H9 (cell line): ENCODE data around the gene ARAP1. TPM values are rescaled to one million over a fixed set of nuclear protein-coding genes. Genes with fewer than 3 reads are reported as not detected.

Experiments
- DNase-seq: peaks from one replicate; pipeline ENCODE4 v3.0.0-alpha.2; 2017
- H2AFZ ChIP-seq: one replicate; pipeline ENCODE4 v1.6.1; 2013; ENCODE audit warnings: mild to moderate bottlenecking, low read length, control low read depth, moderate library complexity
- H2AK5ac ChIP-seq: 2 replicates; pipeline ENCODE4 v1.6.1; 2013; ENCODE audit warnings: low read length, control low read depth, mixed read lengths; ENCODE audit not compliant: insufficient read length
- H2BK120ac ChIP-seq: one replicate; pipeline ENCODE4 v1.6.1; 2013; ENCODE audit warnings: low read depth, mild to moderate bottlenecking, low read length, control low read depth, inconsistent platforms; ENCODE audit not compliant: poor library complexity, severe bottlenecking
- H2BK12ac ChIP-seq: 2 replicates; pipeline ENCODE4 v1.6.1; 2013; ENCODE audit warnings: low read length, control low read depth, mixed read lengths, low read depth; ENCODE audit not compliant: insufficient read length
- H2BK15ac ChIP-seq: 2 replicates; pipeline ENCODE4 v1.6.1; 2013; ENCODE audit warnings: low read depth, low read length, control low read depth
- H2BK20ac ChIP-seq: one replicate; pipeline ENCODE4 v1.6.1; 2013; ENCODE audit warnings: low read depth, mild to moderate bottlenecking, low read length, control low read depth, inconsistent platforms; ENCODE audit not compliant: poor library complexity, severe bottlenecking
- H2BK5ac ChIP-seq: 2 replicates; pipeline ENCODE4 v1.6.1; 2013; ENCODE audit warnings: low read length, control low read depth, mixed read lengths; ENCODE audit not compliant: insufficient read length
- H3K14ac ChIP-seq: 2 replicates; pipeline ENCODE4 v1.6.1; 2013; ENCODE audit warnings: low read length, control low read depth; ENCODE audit not compliant: insufficient read depth
- H3K18ac ChIP-seq: 2 replicates; pipeline ENCODE4 v1.6.1; 2013; ENCODE audit warnings: low read depth, mild to moderate bottlenecking, mixed read lengths, low read length, control low read depth; ENCODE audit not compliant: insufficient read length
- H3K23ac ChIP-seq: 2 replicates; pipeline ENCODE4 v1.6.1; 2013; ENCODE audit warnings: low read length, control low read depth, mixed read lengths, low read depth; ENCODE audit not compliant: insufficient read length
- H3K23me2 ChIP-seq: 2 replicates; pipeline ENCODE4 v1.6.1; 2013; ENCODE audit warnings: low read depth, mild to moderate bottlenecking, mixed read lengths, low read length, control low read depth; ENCODE audit not compliant: insufficient read length, poor library complexity, severe bottlenecking
- H3K27ac ChIP-seq: 2 replicates; pipeline ENCODE4 v1.5.1; 2013; ENCODE audit warnings: low read length, control low read depth, mixed read lengths, low read depth; ENCODE audit not compliant: insufficient read length
- H3K27me3 ChIP-seq: 2 replicates; pipeline ENCODE4 v1.6.1; 2013; ENCODE audit warnings: low read length, control low read depth, inconsistent platforms; ENCODE audit not compliant: insufficient read depth
- H3K4ac ChIP-seq: 2 replicates; pipeline ENCODE4 v1.6.1; 2013; ENCODE audit warnings: low read depth, mild to moderate bottlenecking, control low read depth, inconsistent platforms, low read length, moderate library complexity
- H3K4me1 ChIP-seq: 2 replicates; pipeline ENCODE4 v1.6.1; 2013; ENCODE audit warnings: low read length, control low read depth, inconsistent platforms; ENCODE audit not compliant: insufficient read depth
- H3K4me2 ChIP-seq: 2 replicates; pipeline ENCODE4 v1.6.1; 2013; ENCODE audit warnings: low read length, control low read depth, mixed read lengths; ENCODE audit not compliant: insufficient read length, insufficient read depth
- H3K56ac ChIP-seq: 2 replicates; pipeline ENCODE4 v1.6.1; 2013; ENCODE audit warnings: low read depth, mild to moderate bottlenecking, mixed read lengths, low read length, control low read depth; ENCODE audit not compliant: insufficient read length
- H3K79me1 ChIP-seq: 2 replicates; pipeline ENCODE4 v1.6.1; 2013; ENCODE audit warnings: low read depth, mild to moderate bottlenecking, moderate library complexity, low read length, control low read depth, inconsistent platforms; ENCODE audit not compliant: insufficient read depth, poor library complexity, severe bottlenecking
- H3K79me2 ChIP-seq: 2 replicates; pipeline ENCODE4 v1.6.1; 2013; ENCODE audit warnings: low read length, control low read depth, inconsistent platforms; ENCODE audit not compliant: insufficient read depth
- H3K9ac ChIP-seq: 2 replicates; pipeline ENCODE4 v1.6.1; 2013; ENCODE audit warnings: low read length, control low read depth, mixed read lengths; ENCODE audit not compliant: insufficient read length; ENCODE audit errors: extremely low read depth
- H3K9me3 ChIP-seq: one replicate; pipeline ENCODE4 v1.6.1; 2013; ENCODE audit warnings: low read depth, low read length, inconsistent platforms; ENCODE audit not compliant: control insufficient read depth
- H3T11ph ChIP-seq: one replicate; pipeline ENCODE4 v1.6.1; 2013; ENCODE audit warnings: mild to moderate bottlenecking, low read length, control low read depth, inconsistent platforms
- H4K20me1 ChIP-seq: one replicate; pipeline ENCODE4 v1.6.1; 2013; ENCODE audit not compliant: control insufficient read depth, insufficient read length, insufficient read depth
- H4K5ac ChIP-seq: 2 replicates; pipeline ENCODE4 v1.6.1; 2013; ENCODE audit warnings: low read depth, mild to moderate bottlenecking, mixed read lengths, low read length, control low read depth; ENCODE audit not compliant: insufficient read length
- H4K8ac ChIP-seq: replicated peaks from 2 replicates; pipeline ENCODE4 v1.6.1; 2013; ENCODE audit warnings: low read length, control low read depth, mixed read lengths, low read depth; ENCODE audit not compliant: insufficient read length
- H4K91ac ChIP-seq: 2 replicates; pipeline ENCODE4 v1.6.1; 2013; ENCODE audit warnings: low read depth, mild to moderate bottlenecking, moderate library complexity, mixed read lengths, low read length, control low read depth; ENCODE audit not compliant: insufficient read length
- H3K27ac Mint-ChIP-seq, 3 experiments: 2 replicates in 2 of 3; 3 replicates in 1 of 3; pipeline ENCODE4 v1.8.0; 2020 to 2021; ENCODE audit warnings: mixed read lengths in 3 of 3, mild to moderate bottlenecking in 1 of 3, moderate library complexity in 1 of 3
- H3K27me3 Mint-ChIP-seq: 2 replicates; pipeline ENCODE4 v1.8.0; 2021; ENCODE audit warnings: low read depth, mild to moderate bottlenecking, moderate library complexity, mixed read lengths
- H3K36me3 Mint-ChIP-seq, 3 experiments: 2 replicates in 2 of 3; 3 replicates in 1 of 3; pipeline ENCODE4 v1.8.0; 2020 to 2021; ENCODE audit warnings: low read depth in 3 of 3, mixed read lengths in 3 of 3; ENCODE audit not compliant: insufficient read depth in 1 of 3
- H3K4me1 Mint-ChIP-seq, 2 experiments: 2 replicates each; pipeline ENCODE4 v1.8.0; 2020; ENCODE audit warnings: mixed read lengths in 2 of 2
- H3K4me3 Mint-ChIP-seq, 2 experiments: 2 replicates in 1 of 2; 3 replicates in 1 of 2; pipeline ENCODE4 v1.8.0; 2020 to 2021; ENCODE audit warnings: mild to moderate bottlenecking in 2 of 2, mixed read lengths in 2 of 2, moderate library complexity in 1 of 2
- H3K9me3 Mint-ChIP-seq, 2 experiments: 2 replicates in 1 of 2; 3 replicates in 1 of 2; pipeline ENCODE4 v1.8.0; 2020; ENCODE audit warnings: mild to moderate bottlenecking in 2 of 2, mixed read lengths in 2 of 2, moderate library complexity in 1 of 2
- WGBS: extraction: QIAGEN DNeasy Blood & Tissue Kit; methylation state at CpG from one replicate; pipeline ENCODE4 v1.1.7; 2013; ENCODE audit warnings: missing lambda C conversion rate, low lambda C conversion rate, mixed read lengths; ENCODE audit not compliant: insufficient read length; ENCODE audit errors: extremely low coverage; 5-methylcytosine and 5-hydroxymethylcytosine counted together
- total RNA-seq: library from RNA; stranded (reverse); gene quantifications from 2 replicates; pipeline ENCODE4 v1.2.1, GENCODE V29; 2021
- TF ChIP-seq, protein P1 (sequence below): fragments of 200-600 bp; sonication (generic); conservative IDR thresholded peaks from 3 replicates; pipeline ENCODE4 v1.8.0; 2021; ENCODE audit warnings: antibody characterized with exemption, mild to moderate bottlenecking

Gene ARAP1
- total RNA-seq, 1 experiment from 2014 or later: 59.4 TPM

DNA sequence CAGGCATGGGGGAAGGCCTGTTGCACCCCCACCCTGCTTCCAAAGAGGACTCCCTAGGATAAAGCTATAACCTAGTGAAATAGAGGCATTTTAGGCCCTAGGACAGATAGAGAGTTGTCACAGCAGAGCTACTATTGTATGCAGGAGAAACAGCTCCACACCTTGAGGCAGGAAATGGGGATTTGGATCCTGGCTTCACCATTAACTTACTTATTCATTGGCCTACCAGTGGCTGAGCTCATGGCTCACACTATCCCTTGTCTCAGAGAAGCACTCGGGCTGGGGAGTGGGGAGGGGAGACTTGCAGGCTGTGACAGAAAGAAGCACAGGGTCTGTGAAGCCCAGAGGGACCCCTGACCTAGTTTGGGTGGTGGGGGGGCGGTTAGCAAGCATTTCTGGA lies 77.0 kb downstream of the ARAP1 start:
- Histone ChIP-seq H2AFZ (no peak overlapping the region), H3K18ac (no peak overlapping the region), H3T11ph (no peak overlapping the region), H3K23ac (no peak overlapping the region), H2AK5ac (no peak overlapping the region), H2BK15ac (no peak overlapping the region), H4K8ac (no peak overlapping the region), H4K91ac (no peak overlapping the region), H3K4me1 (no peaks in the 10 kb centered on the region; the same call in 1 of the 2 replicates), H3K56ac (no peak overlapping the region), H4K5ac (no peak overlapping the region), H3K4me2 (no peak overlapping the region), H2BK20ac (no peak overlapping the region), H3K27ac (no peak overlapping the region), H3K79me2 (no peaks in the 10 kb centered on the region), H3K4ac (no peak overlapping the region), H2BK5ac (no peak overlapping the region), H3K9ac (no peak overlapping the region), H2BK12ac (no peak overlapping the region), H3K23me2 (peaks cover 8% of the 10 kb centered on the region), H2BK120ac (no peak overlapping the region), H3K9me3 (no peaks in the 10 kb centered on the region), H4K20me1 (no peaks in the 10 kb centered on the region), H3K27me3 (peaks cover 4% of the 10 kb centered on the region; the same call in 1 of the 2 replicates), H3K79me1 (no peaks in the 10 kb centered on the region), H3K14ac (no peak overlapping the region)
- Mint-ChIP-seq H3K27ac (no peak overlapping the region; a peak in 1 of 7 replicates), H3K4me3 (peak overlapping the region in 1 of 2 experiments; percentile 36; a peak in 2 of 5 replicates), H3K9me3 (no peaks in the 10 kb centered on the region; a peak in 2 of 5 replicates), H3K27me3 (peaks cover 96% of the 10 kb centered on the region), H3K36me3 (no peaks in the 10 kb centered on the region), H3K4me1 (peaks cover 54 to 75% of the 10 kb centered on the region in 2 experiments)
- TF ChIP-seq, protein P1, sequence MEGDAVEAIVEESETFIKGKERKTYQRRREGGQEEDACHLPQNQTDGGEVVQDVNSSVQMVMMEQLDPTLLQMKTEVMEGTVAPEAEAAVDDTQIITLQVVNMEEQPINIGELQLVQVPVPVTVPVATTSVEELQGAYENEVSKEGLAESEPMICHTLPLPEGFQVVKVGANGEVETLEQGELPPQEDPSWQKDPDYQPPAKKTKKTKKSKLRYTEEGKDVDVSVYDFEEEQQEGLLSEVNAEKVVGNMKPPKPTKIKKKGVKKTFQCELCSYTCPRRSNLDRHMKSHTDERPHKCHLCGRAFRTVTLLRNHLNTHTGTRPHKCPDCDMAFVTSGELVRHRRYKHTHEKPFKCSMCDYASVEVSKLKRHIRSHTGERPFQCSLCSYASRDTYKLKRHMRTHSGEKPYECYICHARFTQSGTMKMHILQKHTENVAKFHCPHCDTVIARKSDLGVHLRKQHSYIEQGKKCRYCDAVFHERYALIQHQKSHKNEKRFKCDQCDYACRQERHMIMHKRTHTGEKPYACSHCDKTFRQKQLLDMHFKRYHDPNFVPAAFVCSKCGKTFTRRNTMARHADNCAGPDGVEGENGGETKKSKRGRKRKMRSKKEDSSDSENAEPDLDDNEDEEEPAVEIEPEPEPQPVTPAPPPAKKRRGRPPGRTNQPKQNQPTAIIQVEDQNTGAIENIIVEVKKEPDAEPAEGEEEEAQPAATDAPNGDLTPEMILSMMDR: no peak
- DNase-seq: no peak
- WGBS: no CpG with 5 or more reads among the region's 2 CpGs
